VCaP (cell line): ENCODE measurements around the gene PSMA7.

ENCODE experiments used
- H3K27ac ChIP-seq: fragments of 450-650 bp; 2 replicates; pipeline ENCODE4 v1.5.1; 2017
- CTCF ChIP-seq: fragments of 450-650 bp; conservative IDR thresholded peaks from 2 replicates; pipeline ENCODE4 v1.5.1; 2017; ENCODE audit warnings: mild to moderate bottlenecking, moderate library complexity

Gene PSMA7

GRCh38 chr20:62176866-62177265 lies 33.7 kb upstream of the PSMA7 start:
- H3K27ac ChIP-seq, result no peak overlapping the region

GRCh38 chr20:62175711-62176110 lies 32.5 kb upstream of the PSMA7 start:
- no peak for TF ChIP-seq CTCF
- no peak overlapping the region for H3K27ac ChIP-seq

More at GRCh38 chr20:62176866-62177265, 33.7 kb upstream of the PSMA7 start:
- TF ChIP-seq CTCF, result no peak

- H3K27ac ChIP-seq, result no peak overlapping the region
- no peak for TF ChIP-seq CTCF
These were observed 31.9 kb upstream of the PSMA7 start for GRCh38 chr20:62174870-62175624.

GRCh38 chr20:62174021-62174804 lies 31.0 kb upstream of the PSMA7 start:
- H3K27ac ChIP-seq, result no peak overlapping the region
- no peak for TF ChIP-seq CTCF

GRCh38 chr20:62172666-62173065 lies 29.5 kb upstream of the PSMA7 start:
- H3K27ac ChIP-seq, result no peak overlapping the region
- TF ChIP-seq CTCF, result no peak

GRCh38 chr20:62171245-62171644 lies 28.1 kb upstream of the PSMA7 start:
- H3K27ac ChIP-seq, result no peak overlapping the region
- TF ChIP-seq CTCF, result no peak

GRCh38 chr20:62170536-62170935 lies 27.3 kb upstream of the PSMA7 start:
- H3K27ac ChIP-seq, result no peak overlapping the region
- no peak for TF ChIP-seq CTCF
